HFF-Myc (cell line): Measurements from ENCODE around the gene ZNF555.

Source experiments
- DNase-seq: peaks from one replicate; pipeline ENCODE4 v3.0.0-alpha.2; 2011; ENCODE audit warnings: low read depth; ENCODE audit errors: extremely low read depth
- H3K4me3 ChIP-seq: replicated peaks from 2 replicates; pipeline ENCODE4 v1.5.1; 2011; ENCODE audit warnings: low read depth, mild to moderate bottlenecking, control low read depth, low read length
- TF ChIP-seq, protein P1 (sequence below): IDR thresholded peaks from 2 replicates; pipeline ENCODE4 v1.5.1; 2012; ENCODE audit warnings: mild to moderate bottlenecking, low read depth, low read length, control low read depth; ENCODE audit errors: missing control alignments

Gene ZNF555

DNA sequence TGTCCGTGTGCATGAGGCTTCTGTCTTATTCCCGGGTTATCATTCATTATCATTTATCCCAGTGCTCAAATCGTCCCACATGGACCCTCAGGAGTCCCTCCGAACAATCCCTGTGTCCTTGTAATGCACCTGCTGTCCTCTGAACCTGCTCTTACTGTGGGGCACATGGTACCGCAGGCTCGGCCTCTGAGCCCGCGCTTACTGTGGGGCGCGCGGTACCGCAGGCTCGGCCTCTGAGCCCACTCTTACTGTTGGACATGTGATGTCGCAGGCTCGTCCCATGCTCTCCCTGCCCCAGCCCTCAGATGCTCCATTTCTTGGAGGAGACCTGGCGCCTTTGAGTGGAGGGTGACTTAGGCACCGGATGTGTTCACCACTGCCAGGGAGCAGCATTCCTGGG is 38.4 kb upstream of the ZNF555 start:
- DNase-seq, result no peak
- TF ChIP-seq, protein P1, sequence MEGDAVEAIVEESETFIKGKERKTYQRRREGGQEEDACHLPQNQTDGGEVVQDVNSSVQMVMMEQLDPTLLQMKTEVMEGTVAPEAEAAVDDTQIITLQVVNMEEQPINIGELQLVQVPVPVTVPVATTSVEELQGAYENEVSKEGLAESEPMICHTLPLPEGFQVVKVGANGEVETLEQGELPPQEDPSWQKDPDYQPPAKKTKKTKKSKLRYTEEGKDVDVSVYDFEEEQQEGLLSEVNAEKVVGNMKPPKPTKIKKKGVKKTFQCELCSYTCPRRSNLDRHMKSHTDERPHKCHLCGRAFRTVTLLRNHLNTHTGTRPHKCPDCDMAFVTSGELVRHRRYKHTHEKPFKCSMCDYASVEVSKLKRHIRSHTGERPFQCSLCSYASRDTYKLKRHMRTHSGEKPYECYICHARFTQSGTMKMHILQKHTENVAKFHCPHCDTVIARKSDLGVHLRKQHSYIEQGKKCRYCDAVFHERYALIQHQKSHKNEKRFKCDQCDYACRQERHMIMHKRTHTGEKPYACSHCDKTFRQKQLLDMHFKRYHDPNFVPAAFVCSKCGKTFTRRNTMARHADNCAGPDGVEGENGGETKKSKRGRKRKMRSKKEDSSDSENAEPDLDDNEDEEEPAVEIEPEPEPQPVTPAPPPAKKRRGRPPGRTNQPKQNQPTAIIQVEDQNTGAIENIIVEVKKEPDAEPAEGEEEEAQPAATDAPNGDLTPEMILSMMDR, result no peak

GRCh38 chr19:2803486-2804155 is 37.7 kb upstream of the ZNF555 start:
- no peak overlapping the region for H3K4me3 ChIP-seq
- TF ChIP-seq, protein P1, result no peak
- no peak for DNase-seq

More for the DNA sequence above, 38.4 kb upstream of the ZNF555 start:
- no peak overlapping the region for H3K4me3 ChIP-seq

DNA sequence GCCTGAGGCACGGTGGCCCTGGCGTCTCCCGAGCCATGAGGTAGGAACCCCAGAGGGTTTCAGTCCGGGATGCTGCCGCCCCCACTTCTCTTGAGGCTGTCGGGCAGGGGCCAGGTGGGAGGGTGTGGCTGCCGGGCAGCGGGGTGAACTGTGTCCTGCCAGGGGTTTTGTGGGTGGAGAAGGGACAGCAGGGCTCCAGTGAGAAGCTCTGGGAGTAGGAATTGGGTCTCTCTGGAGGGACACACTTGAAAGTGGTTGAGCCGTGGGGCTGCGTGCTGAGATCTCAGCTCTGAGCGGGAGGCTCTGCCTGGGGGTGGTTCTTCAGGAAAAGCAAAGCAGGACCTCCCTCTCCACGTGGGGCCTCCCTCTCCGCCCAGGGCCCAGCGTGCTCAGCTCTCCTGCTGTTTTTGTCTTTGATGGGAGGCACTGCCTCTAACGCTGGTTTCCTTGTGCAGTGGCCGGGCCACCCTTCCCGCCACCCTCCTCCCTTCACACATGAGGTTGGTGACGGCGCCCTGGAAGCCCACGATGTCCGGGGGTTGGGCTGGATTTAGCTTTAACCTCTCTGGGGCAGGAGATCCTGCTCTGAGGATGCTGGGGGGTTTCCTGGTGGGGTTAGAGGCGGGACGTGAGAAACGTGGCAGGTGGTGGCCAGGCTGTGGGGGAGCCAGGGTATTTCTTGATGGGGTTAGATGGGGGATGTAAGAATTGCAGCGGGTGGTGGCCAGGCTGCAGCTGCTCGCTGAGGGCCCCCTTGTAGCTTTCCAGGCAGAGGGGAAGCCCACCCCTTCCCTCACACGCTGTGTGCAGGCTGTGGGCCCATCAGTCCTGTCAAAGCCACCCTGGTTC is 36.9 kb upstream of the ZNF555 start:
- TF ChIP-seq, protein P1, result no peak
- H3K4me3 ChIP-seq, result no peak overlapping the region
- no peak for DNase-seq

GRCh38 chr19:2805261-2805900 is 35.9 kb upstream of the ZNF555 start:
- TF ChIP-seq, protein P1, result no peak
- H3K4me3 ChIP-seq, result no peak overlapping the region
- no peak for DNase-seq

DNA sequence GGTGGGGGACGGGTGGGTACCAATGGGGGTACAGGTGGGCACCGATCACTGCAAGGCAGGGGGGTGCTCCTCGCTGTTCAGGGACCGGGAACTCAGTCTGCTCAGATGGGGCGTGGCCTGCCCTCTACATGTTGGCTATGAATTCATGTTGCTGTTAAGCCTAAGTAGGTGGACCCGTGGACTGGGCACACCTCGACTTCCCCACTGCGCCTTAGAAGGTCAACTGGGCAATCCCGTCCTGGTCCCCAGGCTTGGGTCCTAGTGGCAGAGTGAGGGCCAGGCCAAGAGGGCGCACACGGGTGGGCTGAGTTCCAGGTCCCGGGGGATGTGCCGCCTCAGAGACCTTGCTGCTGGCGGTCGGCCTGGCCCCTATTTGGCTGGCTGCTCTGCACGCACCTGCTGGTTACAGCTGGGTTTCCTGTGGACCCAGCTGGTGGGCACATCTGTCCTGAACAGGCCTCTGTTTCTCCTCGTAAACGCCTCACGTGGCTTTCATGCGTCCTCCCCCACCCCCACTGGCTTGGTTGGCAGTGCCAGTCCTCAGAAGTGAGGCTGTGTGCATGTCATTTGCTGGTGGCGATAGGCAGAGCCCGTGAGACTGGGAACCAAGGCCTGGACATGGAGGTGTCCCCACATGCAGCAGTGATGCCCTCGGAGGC is 35.2 kb upstream of the ZNF555 start:
- DNase-seq, result no peak
- H3K4me3 ChIP-seq, result no peak overlapping the region
- TF ChIP-seq, protein P1, result no peak

DNA sequence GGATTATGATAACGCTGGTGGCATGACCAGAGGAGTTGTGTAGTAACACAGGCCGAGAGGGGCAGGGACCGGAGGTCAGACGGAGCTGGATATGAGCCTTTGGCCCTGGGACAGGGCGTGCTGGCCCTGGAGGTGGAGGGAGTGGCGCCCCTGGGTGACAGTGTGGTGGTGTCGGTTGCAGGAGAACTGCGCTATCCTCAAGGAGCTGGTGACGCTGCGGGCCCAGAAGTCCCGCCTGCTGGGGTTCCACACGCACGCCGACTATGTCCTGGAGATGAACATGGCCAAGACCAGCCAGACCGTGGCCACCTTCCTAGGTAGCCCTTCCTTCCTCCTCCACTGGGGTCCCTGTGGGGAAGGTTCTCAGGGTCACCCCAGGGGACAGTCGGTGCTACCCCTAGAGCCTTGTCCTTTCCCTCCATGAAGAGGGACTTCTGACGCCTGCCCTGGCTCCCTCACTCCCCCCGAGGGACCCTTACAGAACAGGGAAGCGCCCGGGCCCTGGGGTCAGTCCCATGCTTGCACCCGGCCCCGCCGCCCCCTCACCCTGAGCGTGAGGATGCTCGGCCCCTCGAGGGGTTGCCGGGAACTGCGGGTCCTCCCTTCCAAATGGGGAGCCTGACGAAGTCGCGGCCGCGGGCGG is 34.4 kb upstream of the ZNF555 start:
- DNase-seq, result no peak
- no peak overlapping the region for H3K4me3 ChIP-seq
- TF ChIP-seq, protein P1, result no peak
